HepG2 (cell line): ENCODE measurements around the gene TCFL5. TPM values are rescaled to one million over a fixed set of nuclear protein-coding genes. Genes with fewer than 3 reads are reported as not detected.
A peak's percentile ranks its signal among the peaks of the same experiment; 100 is the strongest.

Experiments used
- ARNT2 ChIP-seq: sonication (generic); formaldehyde crosslinking; IDR thresholded peaks from 2 replicates; pipeline ENCODE4 v1.8.0; 2022; ENCODE audit warnings: mild to moderate bottlenecking, low read depth, missing genetic modification reagents, moderate library complexity
- HNF4G ChIP-seq, 2 experiments: sonication (generic) in 1 of 2; formaldehyde crosslinking in 1 of 2; IDR thresholded peaks; 2 replicates each; pipeline versions ENCODE4 v1.4.0 to v1.6.1; 2011 to 2020; ENCODE audit warnings: borderline replicate concordance in 2 of 2, low read depth in 2 of 2, mild to moderate bottlenecking in 2 of 2, low read length in 1 of 2, missing genetic modification reagents in 1 of 2, moderate library complexity in 1 of 2
- SMAD9 ChIP-seq: sonication (generic); formaldehyde crosslinking; IDR thresholded peaks from 2 replicates; pipeline ENCODE4 v1.5.1; 2020; ENCODE audit warnings: mild to moderate bottlenecking, missing genetic modification reagents
- ZFYVE20 ChIP-seq: sonication (generic); formaldehyde crosslinking; IDR thresholded peaks from 2 replicates; pipeline ENCODE4 v1.8.0; 2023; ENCODE audit warnings: low read depth, mild to moderate bottlenecking, moderate library complexity, missing genetic modification reagents, borderline replicate concordance
- ZNF430 ChIP-seq: sonication (generic); formaldehyde crosslinking; IDR thresholded peaks from 2 replicates; pipeline ENCODE4 v1.9.0; 2021; ENCODE audit warnings: mild to moderate bottlenecking, missing genetic modification reagents
- ZNF513 ChIP-seq: sonication (generic); formaldehyde crosslinking; conservative IDR thresholded peaks from 2 replicates; pipeline ENCODE4 v1.5.0; 2020; ENCODE audit warnings: missing genetic modification reagents
- ZNF770 ChIP-seq: sonication (generic); formaldehyde crosslinking; IDR thresholded peaks from 2 replicates; pipeline ENCODE4 v1.5.0; 2020; ENCODE audit warnings: mild to moderate bottlenecking, missing genetic modification reagents
- ZNF792 ChIP-seq: IDR thresholded peaks from 2 replicates; pipeline ENCODE4 v1.6.1; 2016
- ZSCAN20 ChIP-seq: sonication (generic); formaldehyde crosslinking; IDR thresholded peaks from 2 replicates; pipeline ENCODE4 v1.4.0; 2020; ENCODE audit warnings: missing genetic modification reagents, mild to moderate bottlenecking, borderline replicate concordance
- polyA plus RNA-seq, 8 experiments: library from polyadenylated mRNA; depleted of rRNA in 3 of 8; stranded (reverse) in 7 of 8; unstranded in 1 of 8; fragments of >200 nt; fragmentation: Illumina TruSeq in 4 of 8; extraction: Trizol in 4 of 8; gene quantifications; 2 replicates each; pipeline versions ENCODE4 v1.2.1 to v1.2.3, GENCODE V29; 2011 to 2016; ENCODE audit warnings: low read depth in 4 of 8, missing spikeins in 1 of 8, mixed read lengths in 1 of 8; ENCODE audit not compliant: insufficient read depth in 1 of 8
- total RNA-seq, 5 experiments: library from RNA; depleted of rRNA; stranded (reverse); fragments of >200 nt; fragmentation: Illumina TruSeq; extraction: Trizol; gene quantifications; 2 replicates each; pipeline ENCODE4 v1.2.3, GENCODE V29; 2016; ENCODE audit warnings: low read depth in 1 of 5
- TF ChIP-seq, protein P1 (sequence below): sonication (generic); formaldehyde crosslinking; IDR thresholded peaks from 2 replicates; pipeline ENCODE4 v1.8.0; 2022; ENCODE audit warnings: mild to moderate bottlenecking, missing genetic modification reagents, moderate library complexity
- TF ChIP-seq, protein P2 (sequence below): sonication (generic); formaldehyde crosslinking; IDR thresholded peaks from 2 replicates; pipeline ENCODE4 v1.4.0; 2020; ENCODE audit warnings: missing genetic modification reagents, borderline replicate concordance
- TF ChIP-seq, protein P3 (sequence below): sonication (generic); formaldehyde crosslinking; IDR thresholded peaks from 2 replicates; pipeline ENCODE4 v1.5.0; 2020; ENCODE audit warnings: missing genetic modification reagents

TCFL5 gene
- total and polyA plus RNA-seq, 2 of the 13 experiments (the other 11 are each of a cell fraction or from before 2014, with no cell fraction given) = 14.8 to 20.0 TPM

- TF ChIP-seq ZNF770 (CRISPR knock-in tag) (no peak), ZSCAN20 (CRISPR knock-in tag) (no peak), ZNF430 (peak; percentile 40; the same call in 1 of the 2 replicates), ARNT2 (CRISPR knock-in tag) (peak; percentile 52), ZFYVE20 (CRISPR knock-in tag) (0 out of 2 replicates have a peak, but pooled peaks have one; percentile 40), SMAD9 (CRISPR knock-in tag) (peak; percentile 94), HNF4G (IDR thresholded peaks at IDR 0.05; ENCODE audit: borderline replicate concordance, low read depth, low read length) (no peak), HNF4G (CRISPR knock-in tag; IDR thresholded peaks at IDR 0.05; ENCODE audit: borderline replicate concordance, low read depth) (peak; percentile 40; the same call in 1 of the 2 replicates), ZNF513 (CRISPR knock-in tag) (0 out of 2 replicates have a peak, but pooled peaks have one; percentile 56), ZNF792 (CRISPR knock-in tag) (peak; percentile 65; the same call in 1 of the 2 replicates)
- TF ChIP-seq, protein P1, sequence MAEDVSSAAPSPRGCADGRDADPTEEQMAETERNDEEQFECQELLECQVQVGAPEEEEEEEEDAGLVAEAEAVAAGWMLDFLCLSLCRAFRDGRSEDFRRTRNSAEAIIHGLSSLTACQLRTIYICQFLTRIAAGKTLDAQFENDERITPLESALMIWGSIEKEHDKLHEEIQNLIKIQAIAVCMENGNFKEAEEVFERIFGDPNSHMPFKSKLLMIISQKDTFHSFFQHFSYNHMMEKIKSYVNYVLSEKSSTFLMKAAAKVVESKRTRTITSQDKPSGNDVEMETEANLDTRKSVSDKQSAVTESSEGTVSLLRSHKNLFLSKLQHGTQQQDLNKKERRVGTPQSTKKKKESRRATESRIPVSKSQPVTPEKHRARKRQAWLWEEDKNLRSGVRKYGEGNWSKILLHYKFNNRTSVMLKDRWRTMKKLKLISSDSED (CRISPR knock-in tag) = no peak
- TF ChIP-seq, protein P2, sequence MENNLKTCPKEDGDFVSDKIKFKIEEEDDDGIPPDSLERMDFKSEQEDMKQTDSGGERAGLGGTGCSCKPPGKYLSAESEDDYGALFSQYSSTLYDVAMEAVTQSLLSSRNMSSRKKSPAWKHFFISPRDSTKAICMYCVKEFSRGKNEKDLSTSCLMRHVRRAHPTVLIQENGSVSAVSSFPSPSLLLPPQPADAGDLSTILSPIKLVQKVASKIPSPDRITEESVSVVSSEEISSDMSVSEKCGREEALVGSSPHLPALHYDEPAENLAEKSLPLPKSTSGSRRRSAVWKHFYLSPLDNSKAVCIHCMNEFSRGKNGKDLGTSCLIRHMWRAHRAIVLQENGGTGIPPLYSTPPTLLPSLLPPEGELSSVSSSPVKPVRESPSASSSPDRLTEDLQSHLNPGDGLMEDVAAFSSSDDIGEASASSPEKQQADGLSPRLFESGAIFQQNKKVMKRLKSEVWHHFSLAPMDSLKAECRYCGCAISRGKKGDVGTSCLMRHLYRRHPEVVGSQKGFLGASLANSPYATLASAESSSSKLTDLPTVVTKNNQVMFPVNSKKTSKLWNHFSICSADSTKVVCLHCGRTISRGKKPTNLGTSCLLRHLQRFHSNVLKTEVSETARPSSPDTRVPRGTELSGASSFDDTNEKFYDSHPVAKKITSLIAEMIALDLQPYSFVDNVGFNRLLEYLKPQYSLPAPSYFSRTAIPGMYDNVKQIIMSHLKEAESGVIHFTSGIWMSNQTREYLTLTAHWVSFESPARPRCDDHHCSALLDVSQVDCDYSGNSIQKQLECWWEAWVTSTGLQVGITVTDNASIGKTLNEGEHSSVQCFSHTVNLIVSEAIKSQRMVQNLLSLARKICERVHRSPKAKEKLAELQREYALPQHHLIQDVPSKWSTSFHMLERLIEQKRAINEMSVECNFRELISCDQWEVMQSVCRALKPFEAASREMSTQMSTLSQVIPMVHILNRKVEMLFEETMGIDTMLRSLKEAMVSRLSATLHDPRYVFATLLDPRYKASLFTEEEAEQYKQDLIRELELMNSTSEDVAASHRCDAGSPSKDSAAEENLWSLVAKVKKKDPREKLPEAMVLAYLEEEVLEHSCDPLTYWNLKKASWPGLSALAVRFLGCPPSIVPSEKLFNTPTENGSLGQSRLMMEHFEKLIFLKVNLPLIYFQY (CRISPR knock-in tag) = peak; percentile 78
- TF ChIP-seq, protein P3, sequence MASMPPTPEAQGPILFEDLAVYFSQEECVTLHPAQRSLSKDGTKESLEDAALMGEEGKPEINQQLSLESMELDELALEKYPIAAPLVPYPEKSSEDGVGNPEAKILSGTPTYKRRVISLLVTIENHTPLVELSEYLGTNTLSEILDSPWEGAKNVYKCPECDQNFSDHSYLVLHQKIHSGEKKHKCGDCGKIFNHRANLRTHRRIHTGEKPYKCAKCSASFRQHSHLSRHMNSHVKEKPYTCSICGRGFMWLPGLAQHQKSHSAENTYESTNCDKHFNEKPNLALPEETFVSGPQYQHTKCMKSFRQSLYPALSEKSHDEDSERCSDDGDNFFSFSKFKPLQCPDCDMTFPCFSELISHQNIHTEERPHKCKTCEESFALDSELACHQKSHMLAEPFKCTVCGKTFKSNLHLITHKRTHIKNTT (CRISPR knock-in tag) = no peak
These were observed 70.1 kb downstream of the TCFL5 start (continued) for GRCh38 chr20:62791301-62792181.
